DND-41 (cell line): ENCODE data around the gene DOCK9.

ENCODE experiments used
- ATAC-seq: fragments of 200-7000 bp; cut with Tn5 transposase; 3 replicates; pipeline ENCODE4 v1.9.1; 2021; ENCODE audit warnings: low read depth; ENCODE audit not compliant: insufficient read depth
- DNase-seq: peaks from one replicate; pipeline ENCODE4 v3.0.0-alpha.2; 2020
- H2AFZ ChIP-seq: 2 replicates; pipeline ENCODE4 v1.6.0; 2012; ENCODE audit warnings: low read depth, low read length
- H3K27ac ChIP-seq: 2 replicates; pipeline ENCODE4 v1.5.1; 2012; ENCODE audit warnings: low read length, inconsistent platforms
- H3K27me3 ChIP-seq: fragments of 200-600 bp; sonication (generic); 2 replicates; pipeline ENCODE4 v1.6.0; 2012; ENCODE audit warnings: low read length, mild to moderate bottlenecking, inconsistent platforms; ENCODE audit not compliant: insufficient read depth, poor library complexity
- H3K36me3 ChIP-seq: 2 replicates; pipeline ENCODE4 v1.5.1; 2012; ENCODE audit warnings: low read length, inconsistent platforms; ENCODE audit not compliant: insufficient read depth
- H3K4me1 ChIP-seq: 2 replicates; pipeline ENCODE4 v1.5.1; 2012; ENCODE audit warnings: mild to moderate bottlenecking, low read length; ENCODE audit not compliant: insufficient read depth
- H3K4me2 ChIP-seq: 2 replicates; pipeline ENCODE4 v1.6.0; 2012; ENCODE audit warnings: mild to moderate bottlenecking, moderate library complexity, low read length, inconsistent platforms; ENCODE audit not compliant: insufficient read depth
- H3K4me3 ChIP-seq, 2 experiments: fragments of 200-600 bp in 1 of 2; shearing (Covaris generic) in 1 of 2; 2 replicates each; pipeline ENCODE4 v1.5.1; 2012 to 2016; ENCODE audit warnings: inconsistent platforms in 2 of 2, low read length in 2 of 2, mild to moderate bottlenecking in 2 of 2, low read depth in 1 of 2, moderate library complexity in 1 of 2
- H3K79me2 ChIP-seq: 2 replicates; pipeline ENCODE4 v1.6.0; 2012; ENCODE audit warnings: low read length, inconsistent platforms; ENCODE audit not compliant: insufficient read depth
- H3K9ac ChIP-seq: 2 replicates; pipeline ENCODE4 v1.6.0; 2012; ENCODE audit warnings: low read depth, mild to moderate bottlenecking, inconsistent platforms, low read length, moderate library complexity
- H3K9me3 ChIP-seq: 2 replicates; pipeline ENCODE4 v1.5.1; 2012; ENCODE audit warnings: low read length, moderate library complexity, mild to moderate bottlenecking, inconsistent platforms; ENCODE audit not compliant: insufficient read depth, severe bottlenecking
- H4K20me1 ChIP-seq: 2 replicates; pipeline ENCODE4 v1.6.0; 2012; ENCODE audit warnings: low read length; ENCODE audit not compliant: insufficient read depth
- EZH2 ChIP-seq: IDR thresholded peaks from 3 replicates; pipeline ENCODE4 v1.6.1; 2012; ENCODE audit warnings: borderline replicate concordance, low read depth, mild to moderate bottlenecking, moderate library complexity, low read length, inconsistent platforms; ENCODE audit not compliant: severe bottlenecking
- TF ChIP-seq, protein P1 (sequence below): IDR thresholded peaks from 2 replicates; pipeline ENCODE4 v1.5.1; 2012; ENCODE audit warnings: borderline replicate concordance, low read length, moderate library complexity, mild to moderate bottlenecking; ENCODE audit not compliant: poor library complexity, severe bottlenecking; ENCODE audit errors: extremely low read depth

The DOCK9 gene

GRCh38 chr13:98779695-98780094, 198.2 kb downstream of the DOCK9 start:
- no peak for ATAC-seq
- Histone ChIP-seq H3K27ac (no peak overlapping the region), H3K9ac (no peak overlapping the region), H3K4me2 (no peak overlapping the region), H2AFZ (no peak overlapping the region), H3K27me3 (no peaks in the 10 kb centered on the region), H3K9me3 (no peaks in the 10 kb centered on the region), H3K79me2 (no peaks in the 10 kb centered on the region), H4K20me1 (no peaks in the 10 kb centered on the region), H3K4me3 (no peak overlapping the region), H3K36me3 (no peaks in the 10 kb centered on the region), H3K4me1 (peaks cover 9% of the 10 kb centered on the region)
- TF ChIP-seq, protein P1, sequence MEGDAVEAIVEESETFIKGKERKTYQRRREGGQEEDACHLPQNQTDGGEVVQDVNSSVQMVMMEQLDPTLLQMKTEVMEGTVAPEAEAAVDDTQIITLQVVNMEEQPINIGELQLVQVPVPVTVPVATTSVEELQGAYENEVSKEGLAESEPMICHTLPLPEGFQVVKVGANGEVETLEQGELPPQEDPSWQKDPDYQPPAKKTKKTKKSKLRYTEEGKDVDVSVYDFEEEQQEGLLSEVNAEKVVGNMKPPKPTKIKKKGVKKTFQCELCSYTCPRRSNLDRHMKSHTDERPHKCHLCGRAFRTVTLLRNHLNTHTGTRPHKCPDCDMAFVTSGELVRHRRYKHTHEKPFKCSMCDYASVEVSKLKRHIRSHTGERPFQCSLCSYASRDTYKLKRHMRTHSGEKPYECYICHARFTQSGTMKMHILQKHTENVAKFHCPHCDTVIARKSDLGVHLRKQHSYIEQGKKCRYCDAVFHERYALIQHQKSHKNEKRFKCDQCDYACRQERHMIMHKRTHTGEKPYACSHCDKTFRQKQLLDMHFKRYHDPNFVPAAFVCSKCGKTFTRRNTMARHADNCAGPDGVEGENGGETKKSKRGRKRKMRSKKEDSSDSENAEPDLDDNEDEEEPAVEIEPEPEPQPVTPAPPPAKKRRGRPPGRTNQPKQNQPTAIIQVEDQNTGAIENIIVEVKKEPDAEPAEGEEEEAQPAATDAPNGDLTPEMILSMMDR: no peak
- no peak for TF ChIP-seq EZH2
- no peak for DNase-seq

DNA sequence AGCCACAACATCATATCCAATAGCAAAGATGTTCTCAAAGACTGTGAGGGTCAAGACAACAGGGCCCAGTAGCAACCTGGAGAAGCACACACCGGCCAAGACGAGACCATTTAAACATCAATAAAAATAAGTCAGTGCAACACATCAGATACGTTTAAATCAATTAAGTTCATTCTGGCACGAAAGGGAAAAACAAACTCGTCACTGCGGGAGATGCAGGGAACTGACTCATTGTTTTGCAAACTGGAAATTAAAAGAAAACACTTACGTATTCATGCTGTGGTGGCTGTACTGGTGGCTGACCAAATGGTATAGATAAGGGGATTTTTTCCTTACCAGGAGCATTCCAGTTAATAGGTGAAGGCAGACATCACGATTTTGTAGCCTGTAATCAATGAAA, 199.1 kb downstream of the DOCK9 start:
- Histone ChIP-seq H3K4me2 (no peak overlapping the region), H4K20me1 (no peaks in the 10 kb centered on the region), H3K9ac (no peak overlapping the region), H3K36me3 (no peaks in the 10 kb centered on the region), H3K4me3 (no peak overlapping the region), H3K79me2 (no peaks in the 10 kb centered on the region), H2AFZ (no peak overlapping the region), H3K27ac (no peak overlapping the region), H3K9me3 (no peaks in the 10 kb centered on the region), H3K4me1 (peaks cover 9% of the 10 kb centered on the region), H3K27me3 (no peaks in the 10 kb centered on the region)
- ATAC-seq (no peak), DNase-seq (no peak)
- no peak for TF ChIP-seq EZH2
- TF ChIP-seq, protein P1: no peak

DNA sequence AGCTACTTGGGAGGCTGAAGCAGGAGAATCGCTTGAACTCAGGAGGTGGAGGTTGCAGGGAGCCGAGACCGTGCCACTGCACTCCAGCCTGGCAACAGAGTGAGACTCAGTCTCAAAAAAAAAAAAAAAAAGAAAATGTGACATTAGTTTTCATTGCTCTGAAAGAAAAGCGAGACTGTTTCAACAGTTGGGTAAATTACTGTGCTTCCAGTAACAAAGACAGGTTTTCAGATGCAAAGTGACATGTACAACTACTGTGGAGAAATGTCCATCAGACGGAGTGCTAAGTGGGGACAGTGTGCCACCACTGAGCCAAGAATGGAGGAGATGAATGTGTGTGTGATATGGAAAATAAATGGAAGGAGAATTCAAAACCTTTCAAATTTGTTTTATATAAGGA, 201.2 kb downstream of the DOCK9 start:
- no peaks in the 10 kb centered on the region for H3K9me3 ChIP-seq
- no peak overlapping the region for H2AFZ ChIP-seq
- no peak overlapping the region for H3K4me2 ChIP-seq
- DNase-seq: no peak
- H3K4me1 ChIP-seq: no peaks in the 10 kb centered on the region
- H3K27me3 ChIP-seq: no peaks in the 10 kb centered on the region
- H4K20me1 ChIP-seq: no peaks in the 10 kb centered on the region
- TF ChIP-seq, protein P1: no peak
- no peak for TF ChIP-seq EZH2
- no peak overlapping the region for H3K9ac ChIP-seq
- ATAC-seq: no peak
- no peak overlapping the region for H3K4me3 ChIP-seq
- H3K79me2 ChIP-seq: no peaks in the 10 kb centered on the region
- no peaks in the 10 kb centered on the region for H3K36me3 ChIP-seq
- H3K27ac ChIP-seq: no peak overlapping the region
